Activated naive CD8-positive, alpha-beta T cell (primary cell): ENCODE data around the gene VILL.
"Not testable (repeated sequence)": the region's sequence is repeated elsewhere in the genome, so short reads cannot be mapped to it uniquely, and the experiment has no call there.

Experiments
- H3K27ac Mint-ChIP-seq: one replicate; pipeline ENCODE4 v1.8.0; 2021; ENCODE audit warnings: mixed read lengths
- H3K27me3 Mint-ChIP-seq: one replicate; pipeline ENCODE4 v1.8.0; 2021; ENCODE audit warnings: mixed read lengths
- H3K36me3 Mint-ChIP-seq: one replicate; pipeline ENCODE4 v1.8.0; 2021; ENCODE audit warnings: mixed read lengths
- H3K4me1 Mint-ChIP-seq: one replicate; pipeline ENCODE4 v1.8.0; 2021; ENCODE audit warnings: low read depth, mixed read lengths
- H3K4me3 Mint-ChIP-seq: one replicate; pipeline ENCODE4 v1.8.0; 2021; ENCODE audit warnings: mild to moderate bottlenecking, mixed read lengths
- H3K9me3 Mint-ChIP-seq: one replicate; pipeline ENCODE4 v1.8.0; 2021; ENCODE audit warnings: low read depth, mixed read lengths

Gene VILL

GRCh38 chr3:38021196-38021595 is 30.6 kb downstream of the VILL start:
- peaks cover 30% of the 10 kb centered on the region for H3K4me1 Mint-ChIP-seq

GRCh38 chr3:38022301-38022700 is 31.7 kb downstream of the VILL start:
- Mint-ChIP-seq H3K36me3 (peaks cover 3% of the 10 kb centered on the region), H3K9me3 (no peaks in the 10 kb centered on the region), H3K4me1 (peaks cover 30% of the 10 kb centered on the region), H3K27ac (no peak overlapping the region), H3K27me3 (no peaks in the 10 kb centered on the region), H3K4me3 (no peak overlapping the region)

More at GRCh38 chr3:38021196-38021595, 30.6 kb downstream of the VILL start:
- Mint-ChIP-seq H3K27me3 (no peaks in the 10 kb centered on the region), H3K27ac (no peak overlapping the region), H3K9me3 (no peaks in the 10 kb centered on the region), H3K4me3 (no peak overlapping the region), H3K36me3 (peaks cover 10% of the 10 kb centered on the region)

DNA sequence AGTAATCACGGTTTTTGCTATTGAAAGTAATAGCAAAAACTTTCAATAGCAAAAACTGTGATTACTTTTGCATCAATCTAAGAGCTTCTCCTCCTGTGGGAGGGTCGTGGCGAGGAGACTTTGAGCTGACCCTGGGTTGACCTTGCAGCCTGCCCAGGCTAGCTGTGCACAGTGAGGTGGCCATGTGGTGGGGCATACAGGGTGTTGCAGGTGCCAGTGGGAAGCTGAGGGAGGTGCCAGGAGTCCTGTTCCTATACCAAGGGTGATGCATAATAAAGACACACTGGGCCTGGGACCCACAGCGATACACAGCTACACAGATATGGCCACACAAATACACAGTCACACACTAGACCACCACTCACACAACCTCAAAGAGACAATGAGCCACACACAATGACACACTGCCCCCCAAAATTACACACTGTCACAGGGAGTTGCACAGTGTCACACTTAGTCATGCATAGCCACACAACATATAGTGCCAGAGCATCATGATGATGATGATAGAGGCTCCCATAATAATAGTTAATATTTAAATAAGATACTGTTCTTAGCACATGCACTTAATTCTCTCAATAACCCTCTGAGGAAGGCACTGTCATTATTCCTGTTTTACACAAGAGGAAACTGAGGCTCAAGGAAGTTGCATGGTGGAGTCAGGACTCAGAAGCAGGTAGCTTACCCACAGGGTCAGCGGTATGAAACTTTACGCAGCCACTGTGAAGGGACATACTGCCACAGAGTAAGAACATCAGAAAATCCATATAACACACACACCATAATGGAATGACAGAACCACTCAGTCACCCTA is 32.5 kb downstream of the VILL start:
- Mint-ChIP-seq H3K27me3 (no peaks in the 10 kb centered on the region), H3K4me3 (peak overlapping the region; percentile 90), H3K27ac (peak overlapping the region; percentile 93), H3K9me3 (no peaks in the 10 kb centered on the region), H3K4me1 (peaks cover 30% of the 10 kb centered on the region), H3K36me3 (peaks cover 3% of the 10 kb centered on the region)

- H3K27ac Mint-ChIP-seq = no peak overlapping the region
- H3K4me1 Mint-ChIP-seq = peaks cover 35% of the 10 kb centered on the region
- no peaks in the 10 kb centered on the region for H3K9me3 Mint-ChIP-seq
- no peak overlapping the region for H3K4me3 Mint-ChIP-seq
- no peaks in the 10 kb centered on the region for H3K36me3 Mint-ChIP-seq
- H3K27me3 Mint-ChIP-seq = peaks cover 2% of the 10 kb centered on the region
These were observed 36.3 kb downstream of the VILL start for GRCh38 chr3:38026856-38027255.

GRCh38 chr3:38027466-38028465 is 37.2 kb downstream of the VILL start:
- Mint-ChIP-seq H3K27me3 (peaks cover 2% of the 10 kb centered on the region), H3K27ac (no peak overlapping the region), H3K9me3 (no peaks in the 10 kb centered on the region), H3K4me1 (peaks cover 34% of the 10 kb centered on the region), H3K4me3 (peak overlapping the region; percentile 77), H3K36me3 (no peaks in the 10 kb centered on the region)

DNA sequence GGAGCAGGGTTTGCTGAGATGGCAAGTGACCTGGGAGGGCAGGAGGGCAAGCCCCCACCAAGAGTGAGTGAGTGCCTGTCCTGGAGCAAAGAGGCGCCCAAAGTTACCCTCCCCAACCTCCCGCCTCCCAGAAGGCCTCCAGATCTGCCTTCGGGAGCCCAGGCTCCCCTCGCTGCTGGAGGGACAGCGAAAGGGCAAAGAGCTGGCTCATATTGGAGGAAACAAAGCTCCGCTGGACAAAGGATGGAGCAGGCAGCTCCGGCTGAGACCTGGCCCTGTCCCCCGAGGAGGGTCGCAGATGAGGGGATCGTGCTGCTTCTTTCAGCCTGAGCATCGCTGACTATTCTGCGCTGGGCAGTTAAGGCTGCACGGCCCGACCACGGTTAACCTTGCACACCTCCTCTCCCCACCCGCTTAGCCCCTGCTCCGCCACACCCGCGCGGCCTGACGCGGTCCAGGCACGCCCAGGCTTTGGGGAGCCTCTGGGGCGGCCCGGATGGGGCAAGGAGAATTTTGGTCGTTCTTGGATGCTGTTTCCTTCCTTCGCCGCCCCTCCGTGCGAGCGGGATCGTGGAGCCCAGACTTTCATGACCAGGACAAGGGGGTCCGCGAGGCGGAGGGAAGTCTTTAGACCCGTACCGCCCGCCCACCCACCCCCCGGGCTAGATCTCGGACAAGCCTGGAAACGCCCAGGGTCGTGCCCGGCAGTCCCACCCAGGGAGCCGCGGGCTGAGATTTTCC is 38.2 kb downstream of the VILL start:
- peak overlapping the region; percentile 77 for H3K4me3 Mint-ChIP-seq
- H3K27ac Mint-ChIP-seq = no peak overlapping the region
- H3K9me3 Mint-ChIP-seq = no peaks in the 10 kb centered on the region
- peaks cover 2% of the 10 kb centered on the region for H3K27me3 Mint-ChIP-seq
- no peaks in the 10 kb centered on the region for H3K36me3 Mint-ChIP-seq
- peaks cover 24% of the 10 kb centered on the region for H3K4me1 Mint-ChIP-seq

GRCh38 chr3:38029400-38030125 is 39.0 kb downstream of the VILL start, which contains the start of gene PLCD1:
Gene PLCD1, minus strand, starts transcription at chr3:38029642. Its CDS starts 103 bp downstream, at chr3:38029539.
- peaks cover 2% of the 10 kb centered on the region for H3K27me3 Mint-ChIP-seq
- H3K36me3 Mint-ChIP-seq = no peaks in the 10 kb centered on the region
- H3K4me1 Mint-ChIP-seq = peaks cover 18% of the 10 kb centered on the region
- no peaks in the 10 kb centered on the region for H3K9me3 Mint-ChIP-seq
- H3K4me3 Mint-ChIP-seq = peak within 1 kb of the TSS; percentile 77
- no peak within 1 kb of the TSS for H3K27ac Mint-ChIP-seq

DNA sequence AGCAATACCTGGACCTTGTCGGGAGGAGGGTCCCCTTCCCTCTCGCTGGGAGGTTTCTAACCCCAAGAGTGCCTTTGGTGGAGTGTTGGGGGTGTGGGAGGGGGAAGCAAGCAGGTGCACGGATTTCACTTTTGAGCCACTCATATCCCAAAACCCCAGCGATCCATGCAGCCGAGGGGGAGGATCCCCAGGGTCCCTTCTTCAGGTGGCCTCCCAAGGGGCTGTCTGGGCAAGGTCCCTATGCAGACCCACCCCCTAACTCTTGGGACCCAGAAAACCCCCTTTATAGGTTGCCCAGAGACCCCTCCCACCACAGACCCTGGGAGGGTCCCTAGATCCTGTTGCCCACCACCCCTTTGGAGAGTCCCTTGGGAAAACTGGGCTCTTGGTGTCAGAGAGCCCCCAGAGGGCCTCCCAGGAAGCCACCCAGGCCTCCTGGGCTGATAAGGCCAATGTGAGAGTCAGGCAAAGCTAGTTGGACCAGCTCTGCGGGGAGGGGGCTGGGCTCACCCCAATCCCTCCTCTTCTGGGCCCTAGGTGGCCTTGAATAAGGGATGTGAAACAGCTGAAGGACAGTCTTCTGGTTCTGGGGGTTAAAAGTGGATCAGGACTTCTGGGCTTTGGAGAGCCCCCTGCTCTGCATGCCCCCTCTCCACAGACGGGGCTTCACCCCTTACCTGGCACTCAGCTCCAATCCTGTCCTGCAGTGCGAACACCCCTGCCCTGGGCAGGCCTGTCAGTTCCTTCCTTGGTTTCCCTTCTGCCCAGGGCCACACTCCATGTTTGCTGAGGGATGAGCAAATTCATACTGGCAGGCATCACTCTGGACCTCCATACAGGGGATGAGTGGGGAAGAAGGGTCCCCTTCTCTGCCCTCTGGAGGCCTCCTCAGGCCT is 39.8 kb downstream of the VILL start:
- Mint-ChIP-seq H3K4me1 (peaks cover 14% of the 10 kb centered on the region), H3K9me3 (no peaks in the 10 kb centered on the region), H3K27ac (no peak overlapping the region), H3K27me3 (peaks cover 2% of the 10 kb centered on the region), H3K4me3 (peak overlapping the region; percentile 68), H3K36me3 (no peaks in the 10 kb centered on the region)

DNA sequence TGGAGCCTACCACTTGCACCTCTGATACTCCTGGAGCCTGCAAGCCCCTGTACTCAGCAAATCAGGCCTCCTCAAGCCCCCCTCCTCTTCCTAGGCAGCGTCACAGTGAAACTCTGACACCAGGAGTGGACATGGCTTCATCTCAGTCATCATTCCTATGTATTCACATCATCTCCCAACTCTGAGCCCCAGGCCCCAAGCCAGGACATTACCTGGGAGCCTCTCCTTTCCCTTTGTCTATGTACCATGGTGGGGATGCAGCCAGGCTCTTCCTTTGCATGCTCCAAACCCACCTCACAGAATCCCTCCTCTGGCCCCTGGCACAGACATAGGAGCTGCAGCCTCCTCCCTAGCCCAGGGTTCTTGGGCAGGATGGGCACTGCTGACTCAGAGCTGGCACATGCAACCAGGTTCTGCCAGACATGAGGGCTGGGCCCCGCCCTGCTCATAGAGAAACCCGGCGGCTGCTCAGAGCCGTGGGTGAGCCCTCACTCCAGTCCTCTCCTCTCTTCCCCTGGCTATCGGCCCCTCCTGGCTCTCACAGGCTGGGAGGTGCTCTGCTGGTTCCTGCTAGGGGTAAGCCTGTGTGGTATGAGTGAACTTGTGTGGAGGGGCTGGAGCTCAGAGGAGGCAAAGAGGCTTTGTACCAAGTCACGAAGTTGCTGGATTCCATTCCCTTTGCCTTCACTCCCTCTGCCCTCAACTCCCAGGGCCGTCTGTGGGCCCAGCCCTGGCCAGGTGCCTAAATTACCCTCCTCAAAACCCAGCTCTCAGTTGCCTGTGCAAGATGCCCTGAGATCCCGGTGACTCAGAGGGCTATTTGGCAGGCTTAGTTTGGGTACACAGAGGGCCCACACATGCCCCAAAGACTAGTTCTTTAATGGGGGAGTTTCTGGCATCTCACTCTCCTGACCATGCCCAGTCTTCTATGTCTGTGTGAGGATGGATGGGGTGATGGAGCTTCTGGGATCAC is 40.7 kb downstream of the VILL start:
- Mint-ChIP-seq H3K4me3 (peak overlapping the region; percentile 66), H3K27me3 (peaks cover 2% of the 10 kb centered on the region), H3K4me1 (peaks cover 9% of the 10 kb centered on the region), H3K27ac (no peak overlapping the region), H3K9me3 (no peaks in the 10 kb centered on the region), H3K36me3 (no peaks in the 10 kb centered on the region)

DNA sequence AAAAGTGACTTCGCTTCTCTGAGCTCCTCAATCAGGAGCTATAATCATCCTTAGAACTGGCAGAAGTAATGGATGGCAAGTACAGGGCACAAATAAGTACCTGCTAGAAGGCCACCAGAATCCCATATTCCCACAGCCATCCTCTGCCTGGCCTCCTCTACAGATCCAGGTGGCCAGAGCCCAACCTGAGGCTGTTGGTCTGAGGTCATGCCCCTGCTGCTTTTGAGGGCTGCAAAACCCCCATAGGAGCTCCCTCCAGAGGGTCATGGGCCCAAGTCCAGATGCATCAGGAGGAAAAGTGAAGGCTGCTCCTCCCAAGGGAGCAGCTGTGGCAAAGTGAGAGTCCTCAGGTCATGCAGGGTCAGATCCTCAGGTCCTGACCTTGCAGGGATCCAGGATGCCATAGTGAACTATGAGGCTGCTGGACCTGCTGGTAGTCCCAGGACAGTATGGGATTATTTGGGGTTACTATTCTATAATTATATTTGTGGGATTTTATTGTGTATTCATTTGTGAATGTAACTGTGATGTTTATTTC is 41.8 kb downstream of the VILL start:
- Mint-ChIP-seq H3K4me3 (no peak overlapping the region), H3K27ac (no peak overlapping the region), H3K36me3 (no peaks in the 10 kb centered on the region), H3K27me3 (peaks cover 2% of the 10 kb centered on the region), H3K4me1 (peaks cover 9% of the 10 kb centered on the region), H3K9me3 (no peaks in the 10 kb centered on the region)

- H3K4me1 Mint-ChIP-seq = peaks cover 17% of the 10 kb centered on the region
- H3K36me3 Mint-ChIP-seq, H3K4me3 Mint-ChIP-seq, H3K27ac Mint-ChIP-seq, H3K27me3 Mint-ChIP-seq, H3K9me3 Mint-ChIP-seq: not testable (repeated sequence)
These were observed 43.0 kb downstream of the VILL start for GRCh38 chr3:38033586-38033985.

DNA sequence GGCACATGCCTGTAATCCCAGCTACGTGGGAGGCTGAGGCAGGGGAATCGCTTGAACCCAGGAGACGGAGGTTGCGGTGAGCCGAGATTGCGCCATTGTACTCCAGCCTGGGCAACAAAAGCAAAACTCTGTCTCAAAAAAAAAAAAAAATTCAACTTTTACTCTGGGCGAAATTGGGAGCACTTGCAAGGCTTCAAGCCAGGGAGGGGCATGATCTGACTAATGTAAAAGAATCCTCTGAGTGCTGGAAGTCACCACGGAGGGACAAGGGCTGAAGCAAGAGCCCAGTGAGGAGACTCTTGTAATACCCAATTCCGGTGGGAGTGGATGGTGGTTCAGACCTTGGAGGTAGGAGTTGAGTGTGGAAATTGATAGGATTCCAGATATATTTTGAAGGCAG is 43.7 kb downstream of the VILL start:
- H3K4me3 Mint-ChIP-seq, H3K9me3 Mint-ChIP-seq, H3K36me3 Mint-ChIP-seq, H3K27ac Mint-ChIP-seq, H3K27me3 Mint-ChIP-seq: not testable (repeated sequence)
- H3K4me1 Mint-ChIP-seq = peaks cover 24% of the 10 kb centered on the region
